ENCODE results near the gene RDH14. TPM values are rescaled to one million over a fixed set of nuclear protein-coding genes. Genes with fewer than 3 reads are reported as not detected.
A peak's percentile ranks its signal among the peaks of the same experiment; 100 is the strongest.

RDH14 gene
- polyA plus RNA-seq, 1 donor (not counting 4 experiments of a cell fraction or from before 2014, with no cell fraction given): 29.6 TPM

DNA sequence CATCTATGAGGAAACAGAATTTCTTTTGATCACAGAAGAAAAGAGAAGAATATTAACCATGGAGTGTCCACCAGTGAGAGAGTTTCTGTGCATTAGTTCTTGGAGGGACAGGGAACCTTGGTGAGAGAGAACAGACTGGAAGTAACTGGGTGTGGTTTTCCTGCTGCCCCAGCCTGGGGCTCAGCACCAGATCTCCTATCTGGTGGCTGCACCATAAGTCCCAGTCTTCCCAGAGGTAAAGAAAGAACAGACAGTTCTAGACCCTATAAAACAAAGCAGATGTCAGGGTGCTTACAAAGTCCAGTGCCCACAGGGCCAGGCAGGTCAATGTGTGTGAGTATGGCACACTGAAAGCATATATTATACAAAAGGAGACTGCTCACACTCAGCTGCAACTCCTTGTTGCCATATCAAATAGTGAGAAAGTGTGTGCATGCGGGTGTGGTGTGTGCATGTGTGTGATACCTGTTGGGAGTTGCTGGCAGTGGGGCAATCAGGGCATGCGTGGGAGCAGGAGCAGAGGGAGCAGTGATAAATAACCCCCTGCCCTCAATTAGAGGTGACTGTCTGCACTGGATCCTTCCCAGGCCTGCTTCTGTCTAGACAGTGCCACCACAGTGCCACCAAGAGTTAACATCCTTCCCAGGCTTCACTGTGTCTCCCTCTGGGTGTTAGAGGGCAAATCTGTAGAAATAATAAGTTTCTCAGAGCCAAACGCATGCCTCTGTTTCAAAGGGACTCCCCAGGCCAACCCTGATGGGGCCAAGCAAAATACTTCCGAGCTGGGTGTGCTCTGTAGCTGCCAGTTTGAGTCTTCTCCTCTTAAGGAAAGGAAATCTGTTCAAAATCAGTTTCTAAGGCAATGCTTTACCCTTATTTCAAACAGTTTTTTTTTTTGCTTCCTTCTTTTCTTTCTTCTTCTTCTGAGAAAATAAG, 45.7 kb downstream of the RDH14 start:
- no peaks in the 10 kb centered on the region for H3K36me3 ChIP-seq (ENCODE audit: control insufficient read depth in 2 of 2, extremely low read depth in 1 of 2, insufficient read depth in 2 of 2, low read length in 2 of 2)
- H3K4me1 ChIP-seq (ENCODE audit: control insufficient read depth, extremely low read depth, insufficient read depth, low read length): no peaks in the 10 kb centered on the region
- no peak overlapping the region for H3K27ac ChIP-seq (ENCODE audit: control insufficient read depth, insufficient read depth, low read length)
- no peak overlapping the region for H2AFZ ChIP-seq (ENCODE audit: control insufficient read depth, low read length)
- H3K9me3 ChIP-seq (ENCODE audit: control insufficient read depth, low read depth, low read length): no peaks in the 10 kb centered on the region
- H4K20me1 ChIP-seq (ENCODE audit: control insufficient read depth, extremely low read depth, insufficient read depth, low read length): no peaks in the 10 kb centered on the region
- no peaks in the 10 kb centered on the region for H3K27me3 ChIP-seq (ENCODE audit: control insufficient read depth, extremely low read depth, insufficient read depth, low read length)
- FAIRE-seq (no peak), DNase-seq (ENCODE audit: low read depth, low spot score) (no peak)
- no peak overlapping the region for H3K4me3 ChIP-seq (ENCODE audit: control insufficient read depth in 2 of 3, extremely low read depth in 1 of 3, insufficient read depth in 2 of 3, low read depth in 1 of 3, low read length in 3 of 3)
- no peak overlapping the region for H3K4me2 ChIP-seq (ENCODE audit: control insufficient read depth, extremely low read depth, insufficient read depth, low read depth, low read length)
- H3K79me2 ChIP-seq (ENCODE audit: control insufficient read depth, insufficient read depth, low read length): no peaks in the 10 kb centered on the region
- dilution Hi-C loops (cut with MboI; ENCODE audit: extremely low pct_ligation_motif_present, low sequenced_read_pairs): no loop called here
- no peak for TF ChIP-seq EZH2 (IDR thresholded peaks at IDR 0.05; ENCODE audit: low read length)
- TF ChIP-seq CTCF (optimal IDR thresholded peaks at IDR 0.05 in 1 of 3, IDR thresholded peaks at IDR 0.05 in 1 of 3, conservative IDR thresholded peaks at IDR 0.05 in 1 of 3; ENCODE audit: extremely low read depth in 1 of 3, insufficient read depth in 2 of 3, low read length in 3 of 3): peak in 1 of 3 experiments; percentile 4
- no peaks in the 10 kb centered on the region for H3K9me1 ChIP-seq (ENCODE audit: control insufficient read depth, extremely low read depth, insufficient read depth, low read length)
- H3K9ac ChIP-seq (ENCODE audit: control insufficient read depth, extremely low read depth, insufficient read depth, low read length): no peak overlapping the region

DNA sequence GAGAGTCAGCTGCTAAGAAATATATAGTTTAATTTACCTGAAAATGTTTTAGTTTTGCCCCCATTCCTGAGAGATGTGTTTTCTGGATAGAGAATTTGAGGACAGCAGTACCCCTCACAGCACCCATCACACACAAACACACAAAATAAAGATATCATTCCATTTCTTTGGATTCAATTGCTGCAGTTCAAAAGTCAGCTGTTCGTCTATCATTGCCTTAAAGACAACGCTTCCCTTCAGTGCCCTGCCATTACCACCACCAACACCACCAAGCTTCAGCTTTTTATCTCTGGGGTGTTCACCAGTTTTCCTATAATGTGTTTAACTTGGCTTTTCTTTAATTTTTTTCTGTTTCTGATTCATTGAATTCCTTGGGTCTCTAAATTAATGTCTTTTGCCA, 49.7 kb downstream of the RDH14 start:
- no peak for FAIRE-seq
- Histone ChIP-seq H4K20me1 (ENCODE audit: control insufficient read depth, extremely low read depth, insufficient read depth, low read length) (no peaks in the 10 kb centered on the region), H3K4me1 (ENCODE audit: control insufficient read depth, extremely low read depth, insufficient read depth, low read length) (no peaks in the 10 kb centered on the region), H3K36me3 (ENCODE audit: control insufficient read depth in 2 of 2, extremely low read depth in 1 of 2, insufficient read depth in 2 of 2, low read length in 2 of 2) (no peaks in the 10 kb centered on the region), H2AFZ (ENCODE audit: control insufficient read depth, low read length) (no peak overlapping the region), H3K27me3 (ENCODE audit: control insufficient read depth, extremely low read depth, insufficient read depth, low read length) (peaks cover 3% of the 10 kb centered on the region), H3K27ac (ENCODE audit: control insufficient read depth, insufficient read depth, low read length) (no peak overlapping the region), H3K9ac (ENCODE audit: control insufficient read depth, extremely low read depth, insufficient read depth, low read length) (no peak overlapping the region), H3K4me2 (ENCODE audit: control insufficient read depth, extremely low read depth, insufficient read depth, low read depth, low read length) (no peak overlapping the region), H3K9me3 (ENCODE audit: control insufficient read depth, low read depth, low read length) (no peaks in the 10 kb centered on the region), H3K79me2 (ENCODE audit: control insufficient read depth, insufficient read depth, low read length) (no peaks in the 10 kb centered on the region), H3K4me3 (ENCODE audit: control insufficient read depth in 2 of 3, extremely low read depth in 1 of 3, insufficient read depth in 2 of 3, low read depth in 1 of 3, low read length in 3 of 3) (no peak overlapping the region), H3K9me1 (ENCODE audit: control insufficient read depth, extremely low read depth, insufficient read depth, low read length) (no peaks in the 10 kb centered on the region)
- dilution Hi-C loops (cut with MboI; ENCODE audit: extremely low pct_ligation_motif_present, low sequenced_read_pairs): no loop called here
- TF ChIP-seq CTCF (optimal IDR thresholded peaks at IDR 0.05 in 1 of 3, IDR thresholded peaks at IDR 0.05 in 1 of 3, conservative IDR thresholded peaks at IDR 0.05 in 1 of 3; ENCODE audit: extremely low read depth in 1 of 3, insufficient read depth in 2 of 3, low read length in 3 of 3): no peak
- no peak for TF ChIP-seq EZH2 (IDR thresholded peaks at IDR 0.05; ENCODE audit: low read length)
- no peak for DNase-seq (ENCODE audit: low read depth, low spot score)
